ENCODE data around the gene ZYG11B.

DNA sequence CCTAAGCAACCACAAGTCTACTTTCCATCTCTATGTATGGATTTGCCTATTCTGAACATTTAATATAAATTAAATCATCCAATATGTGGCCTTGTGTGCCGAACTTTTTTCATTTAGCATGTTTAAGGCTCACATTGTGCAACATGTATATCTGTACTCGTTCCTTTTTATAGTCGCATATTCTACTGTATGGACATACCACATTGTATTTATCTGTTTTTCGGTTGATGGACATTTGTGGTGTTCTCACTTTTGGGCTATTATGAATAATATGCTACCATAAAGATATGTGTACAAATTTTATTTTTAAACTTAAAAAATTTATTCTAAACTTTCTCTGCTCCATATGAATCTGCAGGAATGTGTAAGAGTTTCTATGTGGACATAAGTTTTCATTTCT is 129.3 kb downstream of the ZYG11B start:
- TF ChIP-seq POLR2AphosphoS5 (IDR thresholded peaks at IDR 0.05; ENCODE audit: borderline replicate concordance, low read depth, low read length) (no peak), EZH2 (IDR thresholded peaks at IDR 0.05) (no peak)

Data from SK-N-MC (cell line).